HFF-Myc (cell line): Measurements from ENCODE around the gene CARMIL1.

Source experiments
- DNase-seq: peaks from one replicate; pipeline ENCODE4 v3.0.0-alpha.2; 2011; ENCODE audit warnings: low read depth; ENCODE audit errors: extremely low read depth
- H3K4me3 ChIP-seq: replicated peaks from 2 replicates; pipeline ENCODE4 v1.5.1; 2011; ENCODE audit warnings: low read depth, mild to moderate bottlenecking, control low read depth, low read length
- TF ChIP-seq, protein P1 (sequence below): IDR thresholded peaks from 2 replicates; pipeline ENCODE4 v1.5.1; 2012; ENCODE audit warnings: mild to moderate bottlenecking, low read depth, low read length, control low read depth; ENCODE audit errors: missing control alignments

The CARMIL1 gene

DNA sequence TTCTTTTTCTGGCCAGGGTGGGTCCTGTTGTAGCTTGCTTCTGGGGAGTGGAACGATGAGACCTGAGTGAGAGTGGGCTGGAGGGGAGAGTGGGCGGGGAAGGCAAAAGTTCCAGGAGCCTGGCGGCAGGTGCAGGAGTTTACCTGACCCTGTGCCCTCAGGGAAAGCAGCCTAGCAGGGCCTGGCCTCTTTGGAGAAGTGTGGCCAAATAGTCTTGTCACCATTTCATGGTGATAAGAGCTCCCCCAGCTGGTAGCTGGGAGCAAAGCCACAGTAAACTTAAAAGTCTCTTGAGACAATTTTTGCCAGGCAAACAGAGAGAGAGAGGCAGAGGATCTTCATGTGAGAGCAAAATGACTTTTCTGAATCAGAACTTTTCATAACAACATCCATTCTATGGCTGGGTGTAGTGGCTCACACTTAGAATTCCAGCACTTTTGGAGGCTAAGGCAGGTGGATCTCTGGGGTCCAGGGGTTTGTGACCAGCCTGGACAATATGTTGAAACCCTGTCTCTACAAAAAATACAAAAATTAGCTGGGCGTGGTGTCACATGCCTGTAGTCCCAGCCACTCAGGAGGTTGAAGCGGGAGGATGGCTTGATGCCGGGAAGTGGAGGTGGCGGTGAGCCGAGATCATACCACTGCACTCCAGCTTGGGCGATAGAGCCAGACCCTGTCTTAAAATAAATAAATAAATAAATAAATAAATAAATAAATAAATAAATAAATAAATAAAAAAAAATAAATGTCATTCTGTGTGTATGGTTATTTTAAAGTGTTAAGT, 211.0 kb downstream of the CARMIL1 start:
- H3K4me3 ChIP-seq: no peak overlapping the region
- peak; percentile 30 for DNase-seq
- TF ChIP-seq, protein P1, sequence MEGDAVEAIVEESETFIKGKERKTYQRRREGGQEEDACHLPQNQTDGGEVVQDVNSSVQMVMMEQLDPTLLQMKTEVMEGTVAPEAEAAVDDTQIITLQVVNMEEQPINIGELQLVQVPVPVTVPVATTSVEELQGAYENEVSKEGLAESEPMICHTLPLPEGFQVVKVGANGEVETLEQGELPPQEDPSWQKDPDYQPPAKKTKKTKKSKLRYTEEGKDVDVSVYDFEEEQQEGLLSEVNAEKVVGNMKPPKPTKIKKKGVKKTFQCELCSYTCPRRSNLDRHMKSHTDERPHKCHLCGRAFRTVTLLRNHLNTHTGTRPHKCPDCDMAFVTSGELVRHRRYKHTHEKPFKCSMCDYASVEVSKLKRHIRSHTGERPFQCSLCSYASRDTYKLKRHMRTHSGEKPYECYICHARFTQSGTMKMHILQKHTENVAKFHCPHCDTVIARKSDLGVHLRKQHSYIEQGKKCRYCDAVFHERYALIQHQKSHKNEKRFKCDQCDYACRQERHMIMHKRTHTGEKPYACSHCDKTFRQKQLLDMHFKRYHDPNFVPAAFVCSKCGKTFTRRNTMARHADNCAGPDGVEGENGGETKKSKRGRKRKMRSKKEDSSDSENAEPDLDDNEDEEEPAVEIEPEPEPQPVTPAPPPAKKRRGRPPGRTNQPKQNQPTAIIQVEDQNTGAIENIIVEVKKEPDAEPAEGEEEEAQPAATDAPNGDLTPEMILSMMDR: peak; percentile 89

GRCh38 chr6:25492951-25493350, 213.8 kb downstream of the CARMIL1 start:
- no peak overlapping the region for H3K4me3 ChIP-seq
- TF ChIP-seq, protein P1: no peak
- no peak for DNase-seq

DNA sequence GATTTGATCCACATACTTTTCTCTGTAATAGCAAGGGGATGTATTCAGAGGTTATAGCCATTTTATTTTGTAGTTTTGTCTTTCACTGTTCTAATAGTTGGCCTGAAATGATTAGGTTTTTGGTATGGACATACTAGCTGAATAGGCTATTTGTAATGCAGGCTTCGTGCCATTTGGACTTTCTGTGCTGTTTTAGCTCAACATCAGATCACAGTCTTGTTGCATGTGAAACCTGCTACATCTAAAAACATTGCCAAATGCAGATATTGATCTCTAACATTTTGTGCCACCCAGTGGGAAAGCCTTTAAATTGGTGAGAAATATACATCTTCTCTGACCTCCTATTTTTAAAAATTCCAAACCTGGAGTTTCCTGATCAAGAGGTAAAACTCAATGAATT, 215.3 kb downstream of the CARMIL1 start:
- no peak for DNase-seq
- no peak overlapping the region for H3K4me3 ChIP-seq
- TF ChIP-seq, protein P1: no peak

DNA sequence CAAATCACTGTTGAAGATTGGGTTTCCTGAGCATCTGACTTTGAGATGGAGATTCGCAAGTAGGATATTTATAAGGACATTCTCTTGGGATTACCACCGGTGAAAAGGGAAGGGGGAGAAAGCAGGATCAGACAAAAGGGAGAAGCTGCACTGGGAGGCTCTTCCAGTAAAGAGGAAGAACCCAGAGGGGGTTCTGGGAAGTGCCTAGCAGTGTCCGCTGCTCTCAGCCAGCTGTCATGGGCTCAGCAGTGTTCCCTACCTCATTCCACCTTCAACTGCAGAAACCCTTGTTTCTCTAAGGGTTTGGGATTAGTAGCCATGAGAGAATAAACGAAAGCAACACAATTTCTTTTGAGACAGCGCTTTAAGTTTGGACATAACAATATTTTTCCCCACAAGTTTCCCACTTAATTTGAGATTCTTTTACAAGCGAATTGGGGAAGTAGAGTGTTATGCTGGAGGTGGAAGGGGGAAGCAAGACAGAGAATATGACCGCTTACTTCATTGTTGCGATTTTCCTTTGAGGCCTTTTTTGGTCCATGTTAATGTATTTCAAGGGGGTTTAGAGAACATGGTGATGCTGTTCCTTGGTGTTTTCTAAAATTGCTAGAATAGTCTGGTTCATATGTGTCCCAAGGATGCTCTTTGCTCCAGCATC, 218.3 kb downstream of the CARMIL1 start:
- TF ChIP-seq, protein P1: no peak
- no peak for DNase-seq
- no peak overlapping the region for H3K4me3 ChIP-seq

DNA sequence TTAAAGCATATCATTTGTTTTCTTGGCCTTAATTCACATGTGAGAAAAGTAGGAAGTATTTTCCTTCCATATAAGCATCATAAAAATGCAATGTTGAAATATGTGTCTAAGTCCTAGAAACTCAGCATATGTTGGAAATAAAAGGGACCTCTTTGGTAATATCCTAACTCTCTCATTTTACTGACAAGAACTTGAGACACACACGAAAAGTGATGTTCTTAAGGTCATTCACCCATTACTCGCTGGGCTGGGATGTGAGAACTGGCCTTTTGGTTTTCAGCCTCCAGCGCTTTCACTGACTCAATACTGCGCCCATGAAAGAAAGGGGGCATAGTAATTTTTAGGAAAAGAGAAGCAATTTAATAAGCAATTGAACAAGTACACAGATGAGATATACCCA, 219.3 kb downstream of the CARMIL1 start:
- DNase-seq: no peak
- TF ChIP-seq, protein P1: no peak
- H3K4me3 ChIP-seq: no peak overlapping the region

- DNase-seq: no peak
- TF ChIP-seq, protein P1: no peak
- no peak overlapping the region for H3K4me3 ChIP-seq
These were observed 220.6 kb downstream of the CARMIL1 start for GRCh38 chr6:25499615-25500235.
